ENCODE results near the gene KCNK13.

GRCh38 chr14:90114554-90114953 is 52.8 kb downstream of the KCNK13 start:
- TF ChIP-seq CTCF (IDR thresholded peaks at IDR 0.05) (no peak), POLR2A (IDR thresholded peaks at IDR 0.05; ENCODE audit: low read depth) (no peak)
